ACC112 (cell line): ENCODE results near the gene GAS2L2.
"Not testable (repeated sequence)": the region's sequence is repeated elsewhere in the genome, so short reads cannot be mapped to it uniquely, and the experiment has no call there.

Experiments used
- H2AFZ ChIP-seq: fragments of 200-600 bp; sonication (generic); one replicate; pipeline ENCODE4 v1.6.0; 2017; ENCODE audit warnings: antibody characterized with exemption, low read length; ENCODE audit not compliant: unreplicated experiment
- H3K27ac ChIP-seq: fragments of 200-600 bp; sonication (generic); 2 replicates; pipeline ENCODE4 v1.5.1; 2014; ENCODE audit warnings: low read depth, mild to moderate bottlenecking, antibody characterized with exemption, low read length, moderate library complexity
- H3K27me3 ChIP-seq: fragments of 200-600 bp; sonication (generic); 2 replicates; pipeline ENCODE4 v1.6.1; 2014; ENCODE audit warnings: mild to moderate bottlenecking, antibody characterized with exemption, low read length, moderate library complexity, mixed read lengths; ENCODE audit not compliant: insufficient read depth
- H3K36me3 ChIP-seq: fragments of 200-600 bp; sonication (generic); 2 replicates; pipeline ENCODE4 v1.6.1; 2016; ENCODE audit warnings: mild to moderate bottlenecking, antibody characterized with exemption, low read length, moderate library complexity, mixed read lengths; ENCODE audit not compliant: insufficient read depth
- H3K4me1 ChIP-seq: fragments of 200-600 bp; sonication (generic); one replicate; pipeline ENCODE4 v1.6.1; 2016; ENCODE audit warnings: low read length, mixed read lengths; ENCODE audit not compliant: insufficient read depth, unreplicated experiment, control insufficient read depth
- H3K4me3 ChIP-seq: fragments of 200-600 bp; sonication (generic); 2 replicates; pipeline ENCODE4 v1.5.1; 2014; ENCODE audit warnings: mild to moderate bottlenecking, low read depth, low read length
- H3K79me2 ChIP-seq: fragments of 200-600 bp; sonication (generic); one replicate; pipeline ENCODE4 v1.6.0; 2016; ENCODE audit warnings: low read length; ENCODE audit not compliant: control insufficient read depth, unreplicated experiment, insufficient read depth

GAS2L2 gene

GRCh38 chr17:35710950-35711349, 42.1 kb downstream of the GAS2L2 start:
- H3K4me3 ChIP-seq: no peak overlapping the region
- H2AFZ ChIP-seq: no peak overlapping the region
- H3K4me1 ChIP-seq: peaks cover 14% of the 10 kb centered on the region
- peaks cover 28% of the 10 kb centered on the region for H3K36me3 ChIP-seq
- no peaks in the 10 kb centered on the region for H3K27me3 ChIP-seq
- no peak overlapping the region for H3K27ac ChIP-seq
- peaks cover 5% of the 10 kb centered on the region for H3K79me2 ChIP-seq

GRCh38 chr17:35709874-35710273, 43.2 kb downstream of the GAS2L2 start:
- Histone ChIP-seq H3K36me3 (peaks cover 19% of the 10 kb centered on the region; the same call in 1 of the 2 replicates), H2AFZ (no peak overlapping the region), H3K27me3 (no peaks in the 10 kb centered on the region), H3K79me2 (peaks cover 2% of the 10 kb centered on the region), H3K4me3 (no peak overlapping the region), H3K4me1 (peaks cover 14% of the 10 kb centered on the region), H3K27ac (no peak overlapping the region)

- peaks cover 10% of the 10 kb centered on the region; the same call in 1 of the 2 replicates for H3K36me3 ChIP-seq
- H3K27ac ChIP-seq: no peak overlapping the region
- no peaks in the 10 kb centered on the region for H3K27me3 ChIP-seq
- H2AFZ ChIP-seq: no peak overlapping the region
- peaks cover 2% of the 10 kb centered on the region for H3K79me2 ChIP-seq
- peaks cover 14% of the 10 kb centered on the region for H3K4me1 ChIP-seq
- H3K4me3 ChIP-seq: no peak overlapping the region
Measured at GRCh38 chr17:35708951-35709350, 44.1 kb downstream of the GAS2L2 start.

- Histone ChIP-seq H3K36me3 (peaks cover 10% of the 10 kb centered on the region; the same call in 1 of the 2 replicates), H3K79me2 (peaks cover 2% of the 10 kb centered on the region), H2AFZ (no peak overlapping the region), H3K27me3 (no peaks in the 10 kb centered on the region), H3K4me1 (peaks cover 7% of the 10 kb centered on the region), H3K4me3 (no peak overlapping the region), H3K27ac (no peak overlapping the region)
Measured at GRCh38 chr17:35708149-35708548, 44.9 kb downstream of the GAS2L2 start.

GRCh38 chr17:35705705-35706104, 47.3 kb downstream of the GAS2L2 start:
- Histone ChIP-seq H3K4me3 (no peak overlapping the region), H3K4me1 (no peaks in the 10 kb centered on the region), H3K36me3 (peaks cover 9% of the 10 kb centered on the region; the same call in 1 of the 2 replicates), H3K79me2 (peaks cover 7% of the 10 kb centered on the region), H2AFZ (no peak overlapping the region), H3K27ac (no peak overlapping the region), H3K27me3 (no peaks in the 10 kb centered on the region)

GRCh38 chr17:35705230-35705629, 47.8 kb downstream of the GAS2L2 start:
- H2AFZ ChIP-seq: no peak overlapping the region

GRCh38 chr17:35703308-35703707, 49.7 kb downstream of the GAS2L2 start:
- H3K36me3 ChIP-seq, H3K27ac ChIP-seq, H3K4me3 ChIP-seq, H3K27me3 ChIP-seq, H3K79me2 ChIP-seq, H3K4me1 ChIP-seq, H2AFZ ChIP-seq: not testable (repeated sequence)

More at GRCh38 chr17:35705230-35705629, 47.8 kb downstream of the GAS2L2 start:
- Histone ChIP-seq H3K79me2 (peaks cover 9% of the 10 kb centered on the region), H3K4me1 (no peaks in the 10 kb centered on the region), H3K27ac (no peak overlapping the region), H3K4me3 (no peak overlapping the region), H3K36me3 (peaks cover 4% of the 10 kb centered on the region; the same call in 1 of the 2 replicates), H3K27me3 (no peaks in the 10 kb centered on the region)

- Histone ChIP-seq H3K4me1 (no peaks in the 10 kb centered on the region), H3K79me2 (peaks cover 7% of the 10 kb centered on the region), H3K27me3 (no peaks in the 10 kb centered on the region), H3K4me3 (no peak overlapping the region), H3K27ac (no peak overlapping the region), H2AFZ (no peak overlapping the region), H3K36me3 (no peaks in the 10 kb centered on the region)
Measured at GRCh38 chr17:35701491-35701890, 51.5 kb downstream of the GAS2L2 start.

- Histone ChIP-seq H3K4me3 (no peak overlapping the region), H3K36me3 (peaks cover 5% of the 10 kb centered on the region; the same call in 1 of the 2 replicates), H3K27ac (no peak overlapping the region), H3K4me1 (no peaks in the 10 kb centered on the region), H3K27me3 (no peaks in the 10 kb centered on the region), H2AFZ (no peak overlapping the region), H3K79me2 (peaks cover 7% of the 10 kb centered on the region)
Measured at GRCh38 chr17:35700150-35700549, 52.9 kb downstream of the GAS2L2 start.

GRCh38 chr17:35698800-35699199, 54.2 kb downstream of the GAS2L2 start:
- Histone ChIP-seq H3K27me3 (no peaks in the 10 kb centered on the region), H3K79me2 (peaks cover 7% of the 10 kb centered on the region), H3K4me1 (no peaks in the 10 kb centered on the region), H3K36me3 (peaks cover 8% of the 10 kb centered on the region), H3K27ac (no peak overlapping the region), H3K4me3 (no peak overlapping the region), H2AFZ (no peak overlapping the region)

GRCh38 chr17:35695613-35696012, 57.4 kb downstream of the GAS2L2 start:
- Histone ChIP-seq H3K27ac (no peak overlapping the region), H2AFZ (no peak overlapping the region), H3K4me1 (no peaks in the 10 kb centered on the region), H3K4me3 (no peak overlapping the region), H3K36me3 (peaks cover 29% of the 10 kb centered on the region), H3K27me3 (no peaks in the 10 kb centered on the region), H3K79me2 (peaks cover 1% of the 10 kb centered on the region)
